WTC11 (cell line): Measurements from ENCODE around the gene RRP1B. TPM values are rescaled to one million over a fixed set of nuclear protein-coding genes. Genes with fewer than 3 reads are reported as not detected.

ENCODE experiments used
- ATAC-seq: fragments of 200-7000 bp; cut with Tn5 transposase; 2 replicates; pipeline ENCODE4 v1.10.0; 2021; ENCODE audit warnings: mild to moderate bottlenecking, moderate library complexity
- CTCF ChIA-PET: fragments of 300-600 bp; sonication (Branson Sonifier 250); formaldehyde crosslinking; loops from one replicate; lab custom pipeline; 2021; ENCODE audit warnings: antibody characterized with exemption; lab: Charles Lee
- POLR2A ChIA-PET: fragments of 350-600 bp; sonication (Branson Sonifier 250); formaldehyde crosslinking; loops from one replicate; lab custom pipeline; 2021; ENCODE audit warnings: antibody characterized with exemption; lab: Charles Lee
- DNase-seq: peaks from one replicate; pipeline ENCODE4 v3.0.0; 2021; ENCODE audit warnings: low spot score
- H3K27ac Mint-ChIP-seq: 2 replicates; pipeline ENCODE4 v1.8.0; 2021; ENCODE audit warnings: mixed read lengths
- H3K27me3 Mint-ChIP-seq: 2 replicates; pipeline ENCODE4 v1.8.0; 2021; ENCODE audit warnings: low read depth, mild to moderate bottlenecking, moderate library complexity, mixed read lengths
- H3K36me3 Mint-ChIP-seq: 2 replicates; pipeline ENCODE4 v1.8.0; 2021; ENCODE audit warnings: mixed read lengths
- H3K4me1 Mint-ChIP-seq: 2 replicates; pipeline ENCODE4 v1.8.0; 2022; ENCODE audit warnings: mixed read lengths
- H3K4me3 Mint-ChIP-seq: 2 replicates; pipeline ENCODE4 v1.8.0; 2021; ENCODE audit warnings: mild to moderate bottlenecking, moderate library complexity, mixed read lengths
- H3K9me3 Mint-ChIP-seq: 2 replicates; pipeline ENCODE4 v1.8.0; 2021; ENCODE audit warnings: mixed read lengths
- AR ChIP-seq: fragments of 250-450 bp; sonication (Bioruptor Pico); IDR thresholded peaks from 2 replicates; pipeline ENCODE4 v1.9.0; 2021; ENCODE audit warnings: mild to moderate bottlenecking
- ATF1 ChIP-seq: sonication (generic); formaldehyde crosslinking; IDR thresholded peaks from 2 replicates; pipeline ENCODE4 v1.8.1; 2023; ENCODE audit warnings: mild to moderate bottlenecking, moderate library complexity, missing genetic modification reagents
- ATF6 ChIP-seq: sonication (generic); formaldehyde crosslinking; IDR thresholded peaks from 2 replicates; pipeline ENCODE4 v1.8.1; 2023; ENCODE audit warnings: mild to moderate bottlenecking, missing genetic modification reagents
- CDX4 ChIP-seq: fragments of 250-450 bp; sonication (Bioruptor Pico); IDR thresholded peaks from 2 replicates; pipeline ENCODE4 v1.9.0; 2021; ENCODE audit warnings: moderate library complexity, mild to moderate bottlenecking, inconsistent platforms, borderline replicate concordance
- ESRRA ChIP-seq: sonication (generic); formaldehyde crosslinking; IDR thresholded peaks from 2 replicates; pipeline ENCODE4 v1.8.1; 2022; ENCODE audit warnings: mild to moderate bottlenecking, missing genetic modification reagents, borderline replicate concordance
- FOXJ3 ChIP-seq: sonication (generic); formaldehyde crosslinking; IDR thresholded peaks from 2 replicates; pipeline ENCODE4 v1.9.0; 2021; ENCODE audit warnings: missing genetic modification reagents, mild to moderate bottlenecking, borderline replicate concordance
- FOXP4 ChIP-seq: sonication (generic); formaldehyde crosslinking; IDR thresholded peaks from 2 replicates; pipeline ENCODE4 v1.8.0; 2022; ENCODE audit warnings: mild to moderate bottlenecking, missing genetic modification reagents
- NFE2L1 ChIP-seq: sonication (generic); formaldehyde crosslinking; IDR thresholded peaks from 2 replicates; pipeline ENCODE4 v1.8.1; 2023; ENCODE audit warnings: missing genetic modification reagents
- NR3C1 ChIP-seq: sonication (generic); formaldehyde crosslinking; conservative IDR thresholded peaks from 2 replicates; pipeline ENCODE4 v1.8.1; 2023; ENCODE audit warnings: low read depth, mild to moderate bottlenecking, missing genetic modification reagents
- RORB ChIP-seq: fragments of 250-450 bp; sonication (Bioruptor Pico); IDR thresholded peaks from 2 replicates; pipeline ENCODE4 v1.9.0; 2021; ENCODE audit warnings: mild to moderate bottlenecking
- SP1 ChIP-seq: sonication (generic); formaldehyde crosslinking; conservative IDR thresholded peaks from 2 replicates; pipeline ENCODE4 v1.8.1; 2022; ENCODE audit warnings: missing genetic modification reagents
- TCF7 ChIP-seq: sonication (generic); formaldehyde crosslinking; IDR thresholded peaks from 2 replicates; pipeline ENCODE4 v1.8.0; 2022; ENCODE audit warnings: mild to moderate bottlenecking, low read depth, missing genetic modification reagents, moderate library complexity
- USF1 ChIP-seq: sonication (generic); formaldehyde crosslinking; IDR thresholded peaks from 2 replicates; pipeline ENCODE4 v1.8.0; 2022; ENCODE audit warnings: mild to moderate bottlenecking, missing genetic modification reagents
- USF2 ChIP-seq: sonication (generic); formaldehyde crosslinking; IDR thresholded peaks from 2 replicates; pipeline ENCODE4 v1.8.1; 2023; ENCODE audit warnings: mild to moderate bottlenecking, missing genetic modification reagents, moderate library complexity
- ZNF317 ChIP-seq: sonication (generic); formaldehyde crosslinking; IDR thresholded peaks from 2 replicates; pipeline ENCODE4 v1.8.1; 2023; ENCODE audit warnings: low read depth, mild to moderate bottlenecking, moderate library complexity, missing genetic modification reagents, borderline replicate concordance
- ZNF396 ChIP-seq: fragments of 250-450 bp; sonication (Bioruptor Pico); IDR thresholded peaks from 2 replicates; pipeline ENCODE4 v1.8.0; 2021; ENCODE audit warnings: mild to moderate bottlenecking, moderate library complexity, borderline replicate concordance
- total RNA-seq: library from RNA; stranded (reverse); gene quantifications from 3 replicates; pipeline ENCODE4 v1.2.3, GENCODE V29; 2021

RRP1B gene
- total RNA-seq, 1 experiment from 2014 or later = 74.9 TPM

GRCh38 chr21:43692949-43693348 is 33.6 kb downstream of the RRP1B start:
- Mint-ChIP-seq H3K4me3 (no peak overlapping the region), H3K9me3 (no peaks in the 10 kb centered on the region), H3K27ac (no peak overlapping the region), H3K4me1 (no peaks in the 10 kb centered on the region; the same call in 1 of the 2 replicates), H3K27me3 (no peaks in the 10 kb centered on the region), H3K36me3 (peaks cover 50% of the 10 kb centered on the region)
- TF ChIP-seq RORB (CRISPR knock-in tag) = no peak
- ATAC-seq (no peak), DNase-seq (no peak)
- POLR2A ChIA-PET = no interaction called here
- CTCF ChIA-PET = interaction anchor here (1.1 kb wide), 1 partner anchor 35 kb away, joined by 3 read pairs; no protein-coding TSS in a partner anchor

GRCh38 chr21:43693981-43694380 is 34.6 kb downstream of the RRP1B start:
- CTCF ChIA-PET = no interaction called here
- no peaks in the 10 kb centered on the region; the same call in 1 of the 2 replicates for H3K4me1 Mint-ChIP-seq
- H3K27ac Mint-ChIP-seq = peak overlapping the region; percentile 92
- ATAC-seq (no peak), DNase-seq (no peak)
- H3K36me3 Mint-ChIP-seq = peaks cover 44% of the 10 kb centered on the region
- no peak overlapping the region for H3K4me3 Mint-ChIP-seq
- H3K9me3 Mint-ChIP-seq = no peaks in the 10 kb centered on the region
- TF ChIP-seq AR = no peak
- no peak for TF ChIP-seq USF1
- no peak for TF ChIP-seq ATF6 (CRISPR knock-in tag)
- no peak for TF ChIP-seq RORB (CRISPR knock-in tag)
- no peak for TF ChIP-seq ZNF396 (CRISPR knock-in tag)
- TF ChIP-seq NR3C1 (CRISPR knock-in tag) = no peak
- TF ChIP-seq FOXJ3 (CRISPR knock-in tag) = no peak
- TF ChIP-seq TCF7 = no peak
- TF ChIP-seq FOXP4 (CRISPR knock-in tag) = no peak
- TF ChIP-seq SP1 (CRISPR knock-in tag) = no peak
- TF ChIP-seq ESRRA = no peak
- TF ChIP-seq NFE2L1 (CRISPR knock-in tag) = no peak
- TF ChIP-seq ZNF317 (CRISPR knock-in tag) = no peak
- no peak for TF ChIP-seq ATF1 (CRISPR knock-in tag)
- no peak for TF ChIP-seq CDX4 (CRISPR knock-in tag)
- TF ChIP-seq USF2 (CRISPR knock-in tag) = no peak
- POLR2A ChIA-PET = no interaction called here
- H3K27me3 Mint-ChIP-seq = no peaks in the 10 kb centered on the region
